ENCODE measurements around the gene MEGF8.

Gene MEGF8

GRCh38 chr19:42368360-42368759 is 42.9 kb downstream of the MEGF8 start:
- Histone ChIP-seq H3K27me3 (ENCODE audit: low read depth, low read length) (no peaks in the 10 kb centered on the region), H4K20me1 (ENCODE audit: insufficient read depth, low read length) (no peaks in the 10 kb centered on the region), H3K4me3 (ENCODE audit: low read length) (no peak overlapping the region), H3K4me1 (ENCODE audit: low read length) (peaks cover 25% of the 10 kb centered on the region), H3K9me3 (ENCODE audit: insufficient read depth, low read length) (0 out of 2 replicates have a peak, but pooled peaks cover 8% of the 10 kb centered on the region), H3K36me3 (replicated peaks; ENCODE audit: low read depth, low read length) (peaks cover 21% of the 10 kb centered on the region), H2AFZ (ENCODE audit: low read depth, low read length) (no peak overlapping the region), H3K4me2 (ENCODE audit: low read length) (no peak overlapping the region), H3K9ac (ENCODE audit: low read length) (no peak overlapping the region), H3K27ac (ENCODE audit: low read length) (no peak overlapping the region), H3K79me2 (ENCODE audit: low read length) (no peaks in the 10 kb centered on the region)
- TF ChIP-seq EZH2phosphoT487 (IDR thresholded peaks at IDR 0.05; ENCODE audit: low read depth) (no peak), CTCF (IDR thresholded peaks at IDR 0.05; ENCODE audit: low read depth, low read length) (no peak)

GRCh38 chr19:42368765-42369164 is 43.3 kb downstream of the MEGF8 start:
- Histone ChIP-seq H3K9me3 (ENCODE audit: insufficient read depth, low read length) (0 out of 2 replicates have a peak, but pooled peaks cover 7% of the 10 kb centered on the region), H3K27ac (ENCODE audit: low read length) (no peak overlapping the region), H3K4me1 (ENCODE audit: low read length) (peaks cover 21% of the 10 kb centered on the region), H3K4me2 (ENCODE audit: low read length) (no peak overlapping the region), H3K9ac (ENCODE audit: low read length) (no peak overlapping the region), H2AFZ (ENCODE audit: low read depth, low read length) (no peak overlapping the region), H3K36me3 (replicated peaks; ENCODE audit: low read depth, low read length) (peaks cover 18% of the 10 kb centered on the region), H3K27me3 (ENCODE audit: low read depth, low read length) (no peaks in the 10 kb centered on the region), H4K20me1 (ENCODE audit: insufficient read depth, low read length) (no peaks in the 10 kb centered on the region), H3K79me2 (ENCODE audit: low read length) (no peaks in the 10 kb centered on the region), H3K4me3 (ENCODE audit: low read length) (no peak overlapping the region)
- TF ChIP-seq EZH2phosphoT487 (IDR thresholded peaks at IDR 0.05; ENCODE audit: low read depth) (no peak), CTCF (IDR thresholded peaks at IDR 0.05; ENCODE audit: low read depth, low read length) (no peak)

- no peak for TF ChIP-seq CTCF (IDR thresholded peaks at IDR 0.05; ENCODE audit: low read depth, low read length)
- no peak for TF ChIP-seq EZH2phosphoT487 (IDR thresholded peaks at IDR 0.05; ENCODE audit: low read depth)
- no peak overlapping the region for H2AFZ ChIP-seq (ENCODE audit: low read depth, low read length)
- no peak overlapping the region for H3K4me2 ChIP-seq (ENCODE audit: low read length)
- peaks cover 18% of the 10 kb centered on the region; the same call in 1 of the 2 replicates for H3K4me1 ChIP-seq (ENCODE audit: low read length)
- no peak overlapping the region for H3K27ac ChIP-seq (ENCODE audit: low read length)
- no peaks in the 10 kb centered on the region for H4K20me1 ChIP-seq (ENCODE audit: insufficient read depth, low read length)
- no peak overlapping the region for H3K9ac ChIP-seq (ENCODE audit: low read length)
- H3K36me3 ChIP-seq (replicated peaks; ENCODE audit: low read depth, low read length): peaks cover 11% of the 10 kb centered on the region
- no peak overlapping the region for H3K4me3 ChIP-seq (ENCODE audit: low read length)
- no peaks in the 10 kb centered on the region for H3K79me2 ChIP-seq (ENCODE audit: low read length)
- H3K27me3 ChIP-seq (ENCODE audit: low read depth, low read length): no peaks in the 10 kb centered on the region
- H3K9me3 ChIP-seq (ENCODE audit: insufficient read depth, low read length): no peaks in the 10 kb centered on the region
Measured at GRCh38 chr19:42369433-42370067, 44.1 kb downstream of the MEGF8 start.

- no peak for TF ChIP-seq EZH2phosphoT487 (IDR thresholded peaks at IDR 0.05; ENCODE audit: low read depth)
- no peak for TF ChIP-seq CTCF (IDR thresholded peaks at IDR 0.05; ENCODE audit: low read depth, low read length)
- H3K9me3 ChIP-seq (ENCODE audit: insufficient read depth, low read length): no peaks in the 10 kb centered on the region
- H3K4me1 ChIP-seq (ENCODE audit: low read length): peaks cover 15% of the 10 kb centered on the region; the same call in 1 of the 2 replicates
- no peak overlapping the region for H3K4me3 ChIP-seq (ENCODE audit: low read length)
- peaks cover 6% of the 10 kb centered on the region for H3K36me3 ChIP-seq (replicated peaks; ENCODE audit: low read depth, low read length)
- no peak overlapping the region for H3K4me2 ChIP-seq (ENCODE audit: low read length)
- no peaks in the 10 kb centered on the region for H4K20me1 ChIP-seq (ENCODE audit: insufficient read depth, low read length)
- no peak overlapping the region for H3K27ac ChIP-seq (ENCODE audit: low read length)
- H3K9ac ChIP-seq (ENCODE audit: low read length): no peak overlapping the region
- no peaks in the 10 kb centered on the region for H3K27me3 ChIP-seq (ENCODE audit: low read depth, low read length)
- no peaks in the 10 kb centered on the region for H3K79me2 ChIP-seq (ENCODE audit: low read length)
- no peak overlapping the region for H2AFZ ChIP-seq (ENCODE audit: low read depth, low read length)
Measured at GRCh38 chr19:42370068-42370520, 44.7 kb downstream of the MEGF8 start.
